ENCODE data around the gene YTHDC1.

Gene YTHDC1

GRCh38 chr4:68337522-68337921, 12.4 kb downstream of the YTHDC1 start:
- Histone ChIP-seq H3K4me1 (ENCODE audit: control insufficient read depth, insufficient read depth, low read length) (no peaks in the 10 kb centered on the region), H3K27ac (ENCODE audit: low read length) (no peak overlapping the region), H3K36me3 (ENCODE audit: control insufficient read depth in 2 of 2, insufficient read depth in 2 of 2, low read length in 2 of 2) (peaks cover 19 to 20% of the 10 kb centered on the region in 2 donors), H3K4me3 (ENCODE audit: low read length in 2 of 2) (no peak overlapping the region), H3K9me3 (ENCODE audit: control insufficient read depth in 2 of 2, low read length in 2 of 2) (no peaks in the 10 kb centered on the region), H3K27me3 (ENCODE audit: control insufficient read depth in 1 of 2, insufficient read depth in 2 of 2, low read length in 2 of 2) (no peaks in the 10 kb centered on the region), H3K9ac (ENCODE audit: low read length in 2 of 2) (no peak overlapping the region)

DNA sequence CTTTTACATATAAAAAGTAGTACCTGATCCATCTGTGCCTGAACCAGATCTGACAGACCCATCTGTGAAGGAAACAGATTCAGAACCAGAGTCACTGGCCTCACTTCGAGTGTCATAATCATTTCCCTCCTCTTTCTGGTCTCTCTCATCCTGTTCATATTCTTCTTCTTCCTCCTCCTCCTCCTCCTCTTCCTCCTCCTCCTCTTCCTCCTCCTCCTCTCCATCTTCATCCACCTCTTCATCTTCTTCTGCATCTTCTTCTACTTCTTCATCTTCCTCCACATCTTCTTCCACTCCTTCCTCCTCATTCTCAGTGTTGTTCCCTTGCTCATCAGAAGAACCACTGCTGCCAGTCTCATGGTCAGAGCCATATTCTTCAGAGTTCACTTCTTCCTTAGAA, 12.9 kb downstream of the YTHDC1 start:
- Histone ChIP-seq H3K4me1 (ENCODE audit: control insufficient read depth, insufficient read depth, low read length) (no peaks in the 10 kb centered on the region), H3K9ac (ENCODE audit: low read length in 2 of 2) (no peak overlapping the region), H3K36me3 (ENCODE audit: control insufficient read depth in 2 of 2, insufficient read depth in 2 of 2, low read length in 2 of 2) (peaks cover 19 to 24% of the 10 kb centered on the region in 2 donors), H3K27ac (ENCODE audit: low read length) (no peak overlapping the region), H3K27me3 (ENCODE audit: control insufficient read depth in 1 of 2, insufficient read depth in 2 of 2, low read length in 2 of 2) (no peaks in the 10 kb centered on the region), H3K9me3 (ENCODE audit: control insufficient read depth in 2 of 2, low read length in 2 of 2) (no peaks in the 10 kb centered on the region), H3K4me3 (ENCODE audit: low read length in 2 of 2) (no peak overlapping the region)

- Histone ChIP-seq H3K27me3 (ENCODE audit: control insufficient read depth in 1 of 2, insufficient read depth in 2 of 2, low read length in 2 of 2) (no peaks in the 10 kb centered on the region), H3K36me3 (ENCODE audit: control insufficient read depth in 2 of 2, insufficient read depth in 2 of 2, low read length in 2 of 2) (peaks cover 19 to 29% of the 10 kb centered on the region in 2 donors), H3K4me1 (ENCODE audit: control insufficient read depth, insufficient read depth, low read length) (no peaks in the 10 kb centered on the region), H3K27ac (ENCODE audit: low read length) (no peak overlapping the region), H3K4me3 (ENCODE audit: low read length in 2 of 2) (no peak overlapping the region), H3K9ac (ENCODE audit: low read length in 2 of 2) (no peak overlapping the region), H3K9me3 (ENCODE audit: control insufficient read depth in 2 of 2, low read length in 2 of 2) (no peaks in the 10 kb centered on the region)
Observed at GRCh38 chr4:68336530-68336929, 13.4 kb downstream of the YTHDC1 start.

DNA sequence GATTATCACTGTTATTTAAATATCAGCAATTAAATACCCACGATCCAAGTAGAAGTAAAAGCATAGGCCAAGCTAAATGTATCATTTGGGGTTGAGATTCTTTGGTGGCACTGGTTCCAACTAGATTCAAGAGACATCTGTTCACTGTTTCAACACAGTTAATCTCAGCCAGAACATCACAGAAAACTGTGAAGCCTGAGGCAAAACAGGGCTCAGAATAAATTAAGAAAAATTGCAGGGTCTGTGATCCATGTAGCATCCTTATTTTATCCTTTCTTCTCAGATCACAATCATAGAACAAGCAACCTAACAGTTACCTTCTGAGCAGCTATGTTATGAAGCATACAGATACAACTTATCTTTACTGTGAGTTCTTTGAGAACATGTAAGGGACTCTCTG, 23.7 kb downstream of the YTHDC1 start:
- Histone ChIP-seq H3K36me3 (ENCODE audit: control insufficient read depth in 2 of 2, insufficient read depth in 2 of 2, low read length in 2 of 2) (peaks cover 41 to 47% of the 10 kb centered on the region in 2 donors), H3K4me3 (ENCODE audit: low read length in 2 of 2) (no peak overlapping the region), H3K9ac (ENCODE audit: low read length in 2 of 2) (peak overlapping the region in 1 of 2 donors; percentile 3), H3K27ac (ENCODE audit: low read length) (no peak overlapping the region), H3K9me3 (ENCODE audit: control insufficient read depth in 2 of 2, low read length in 2 of 2) (no peaks in the 10 kb centered on the region), H3K27me3 (ENCODE audit: control insufficient read depth in 1 of 2, insufficient read depth in 2 of 2, low read length in 2 of 2) (no peaks in the 10 kb centered on the region), H3K4me1 (ENCODE audit: control insufficient read depth, insufficient read depth, low read length) (no peaks in the 10 kb centered on the region)

GRCh38 chr4:68324519-68325262, 25.2 kb downstream of the YTHDC1 start:
- peaks cover 34 to 39% of the 10 kb centered on the region in 2 donors for H3K36me3 ChIP-seq (ENCODE audit: control insufficient read depth in 2 of 2, insufficient read depth in 2 of 2, low read length in 2 of 2)

GRCh38 chr4:68319040-68319439, 30.9 kb downstream of the YTHDC1 start:
- Histone ChIP-seq H3K9me3 (ENCODE audit: control insufficient read depth in 2 of 2, low read length in 2 of 2) (no peaks in the 10 kb centered on the region), H3K4me1 (ENCODE audit: control insufficient read depth, insufficient read depth, low read length) (no peaks in the 10 kb centered on the region), H3K27ac (ENCODE audit: low read length) (no peak overlapping the region), H3K36me3 (ENCODE audit: control insufficient read depth in 2 of 2, insufficient read depth in 2 of 2, low read length in 2 of 2) (peaks cover 36 to 50% of the 10 kb centered on the region in 2 donors), H3K27me3 (ENCODE audit: control insufficient read depth in 1 of 2, insufficient read depth in 2 of 2, low read length in 2 of 2) (no peaks in the 10 kb centered on the region), H3K4me3 (ENCODE audit: low read length in 2 of 2) (no peak overlapping the region), H3K9ac (ENCODE audit: low read length in 2 of 2) (no peak overlapping the region)

More at GRCh38 chr4:68324519-68325262, 25.2 kb downstream of the YTHDC1 start:
- H3K27ac ChIP-seq (ENCODE audit: low read length), result no peak overlapping the region
- no peak overlapping the region for H3K9ac ChIP-seq (ENCODE audit: low read length in 2 of 2)
- no peaks in the 10 kb centered on the region for H3K9me3 ChIP-seq (ENCODE audit: control insufficient read depth in 2 of 2, low read length in 2 of 2)
- H3K4me1 ChIP-seq (ENCODE audit: control insufficient read depth, insufficient read depth, low read length), result no peaks in the 10 kb centered on the region
- no peak overlapping the region for H3K4me3 ChIP-seq (ENCODE audit: low read length in 2 of 2)
- H3K27me3 ChIP-seq (ENCODE audit: control insufficient read depth in 1 of 2, insufficient read depth in 2 of 2, low read length in 2 of 2), result no peaks in the 10 kb centered on the region

DNA sequence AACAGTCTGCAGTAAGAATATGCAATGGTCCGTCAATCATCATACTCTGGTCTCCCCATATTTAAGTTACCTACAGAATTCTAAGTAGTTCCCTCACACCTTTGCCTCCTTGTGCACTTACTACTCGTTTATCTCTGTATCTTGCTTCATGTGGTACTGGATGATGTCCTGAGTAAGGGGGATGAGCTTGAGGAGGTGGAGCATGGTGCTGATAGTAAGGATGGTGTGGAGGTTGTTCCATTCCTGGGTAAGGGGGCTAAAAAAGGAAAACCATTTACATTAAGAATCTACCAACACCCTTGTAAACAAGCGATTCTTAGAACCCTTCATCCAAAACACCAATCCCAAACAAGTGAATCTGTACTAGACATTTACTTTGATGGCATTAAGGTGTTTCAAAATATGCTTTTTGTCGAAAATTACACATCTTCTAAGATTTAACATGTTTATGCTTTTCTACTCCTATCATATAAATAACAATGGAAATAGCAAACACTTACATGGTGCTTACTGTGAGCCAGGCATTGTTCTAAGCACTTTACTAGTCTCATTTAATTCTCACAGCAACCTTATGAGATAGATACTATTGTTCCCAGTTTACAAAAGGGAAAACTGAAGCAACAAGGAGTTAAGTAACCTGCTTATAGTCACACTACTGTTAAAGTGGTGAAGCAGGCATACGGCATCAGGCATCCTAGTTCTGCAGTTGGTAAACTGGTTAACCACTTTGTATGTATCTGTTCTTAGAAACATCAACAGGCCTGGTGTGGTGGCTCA, 33.5 kb downstream of the YTHDC1 start:
- Histone ChIP-seq H3K4me1 (ENCODE audit: control insufficient read depth, insufficient read depth, low read length) (no peaks in the 10 kb centered on the region), H3K36me3 (ENCODE audit: control insufficient read depth in 2 of 2, insufficient read depth in 2 of 2, low read length in 2 of 2) (peaks cover 22 to 48% of the 10 kb centered on the region in 2 donors), H3K27ac (ENCODE audit: low read length) (no peak overlapping the region)

GRCh38 chr4:68310651-68311247, 39.1 kb downstream of the YTHDC1 start:
- H3K36me3 ChIP-seq (ENCODE audit: control insufficient read depth in 2 of 2, insufficient read depth in 2 of 2, low read length in 2 of 2), result peaks cover 15 to 30% of the 10 kb centered on the region in 2 donors

More for the DNA sequence above, 33.5 kb downstream of the YTHDC1 start:
- Histone ChIP-seq H3K4me3 (ENCODE audit: low read length in 2 of 2) (no peak overlapping the region), H3K27me3 (ENCODE audit: control insufficient read depth in 1 of 2, insufficient read depth in 2 of 2, low read length in 2 of 2) (no peaks in the 10 kb centered on the region), H3K9ac (ENCODE audit: low read length in 2 of 2) (no peak overlapping the region), H3K9me3 (ENCODE audit: control insufficient read depth in 2 of 2, low read length in 2 of 2) (no peaks in the 10 kb centered on the region)

DNA sequence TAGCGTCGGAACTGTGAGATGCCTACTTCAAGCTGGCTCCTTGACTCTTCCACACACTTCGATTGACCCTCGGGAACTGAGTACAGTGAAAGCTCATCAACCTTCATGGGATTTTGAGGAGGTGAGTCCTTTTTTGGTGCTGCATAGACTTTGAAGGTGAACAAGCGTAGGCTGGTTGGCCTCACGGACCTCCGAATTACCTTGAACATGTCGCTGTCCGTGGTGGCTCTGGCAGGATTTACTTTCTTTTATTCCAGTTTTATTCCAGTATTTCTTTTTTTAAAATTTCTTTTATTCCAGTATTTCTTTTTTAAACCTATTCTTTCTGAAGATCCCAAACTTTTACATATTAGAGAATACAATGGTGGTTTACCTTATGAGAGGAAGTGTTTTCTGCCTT, 45.2 kb downstream of the YTHDC1 start:
- no peaks in the 10 kb centered on the region for H3K4me1 ChIP-seq (ENCODE audit: control insufficient read depth, insufficient read depth, low read length)
- no peaks in the 10 kb centered on the region for H3K36me3 ChIP-seq (ENCODE audit: control insufficient read depth in 2 of 2, insufficient read depth in 2 of 2, low read length in 2 of 2)
- no peaks in the 10 kb centered on the region for H3K27me3 ChIP-seq (ENCODE audit: control insufficient read depth in 1 of 2, insufficient read depth in 2 of 2, low read length in 2 of 2)
- H3K27ac ChIP-seq (ENCODE audit: low read length), result no peak overlapping the region
- H3K4me3 ChIP-seq (ENCODE audit: low read length in 2 of 2), result no peak overlapping the region
- H3K9ac ChIP-seq (ENCODE audit: low read length in 2 of 2), result no peak overlapping the region
- H3K9me3 ChIP-seq (ENCODE audit: control insufficient read depth in 2 of 2, low read length in 2 of 2), result no peaks in the 10 kb centered on the region

More at GRCh38 chr4:68310651-68311247, 39.1 kb downstream of the YTHDC1 start:
- H3K27me3 ChIP-seq (ENCODE audit: control insufficient read depth in 1 of 2, insufficient read depth in 2 of 2, low read length in 2 of 2), result no peaks in the 10 kb centered on the region
- H3K4me3 ChIP-seq (ENCODE audit: low read length in 2 of 2), result no peak overlapping the region
- H3K9ac ChIP-seq (ENCODE audit: low read length in 2 of 2), result no peak overlapping the region
- H3K9me3 ChIP-seq (ENCODE audit: control insufficient read depth in 2 of 2, low read length in 2 of 2), result no peaks in the 10 kb centered on the region
- no peak overlapping the region for H3K27ac ChIP-seq (ENCODE audit: low read length)
- H3K4me1 ChIP-seq (ENCODE audit: control insufficient read depth, insufficient read depth, low read length), result no peaks in the 10 kb centered on the region

GRCh38 chr4:68299492-68300457, 50.1 kb downstream of the YTHDC1 start:
- no peaks in the 10 kb centered on the region for H3K27me3 ChIP-seq (ENCODE audit: control insufficient read depth in 1 of 2, insufficient read depth in 2 of 2, low read length in 2 of 2)
- H3K4me3 ChIP-seq (ENCODE audit: low read length in 2 of 2), result no peak overlapping the region
- no peaks in the 10 kb centered on the region for H3K4me1 ChIP-seq (ENCODE audit: control insufficient read depth, insufficient read depth, low read length)
- no peaks in the 10 kb centered on the region for H3K9me3 ChIP-seq (ENCODE audit: control insufficient read depth in 2 of 2, low read length in 2 of 2)
- no peaks in the 10 kb centered on the region for H3K36me3 ChIP-seq (ENCODE audit: control insufficient read depth in 2 of 2, insufficient read depth in 2 of 2, low read length in 2 of 2)
- no peak overlapping the region for H3K27ac ChIP-seq (ENCODE audit: low read length)
- no peak overlapping the region for H3K9ac ChIP-seq (ENCODE audit: low read length in 2 of 2)
